Kidney tubule cell (primary cell): ENCODE data around the gene NFKBIB.
"Not testable (repeated sequence)": the region's sequence is repeated elsewhere in the genome, so short reads cannot be mapped to it uniquely, and the experiment has no call there.

Experiments used
- DNase-seq: peaks from one replicate; pipeline ENCODE4 v3.0.0-alpha.2; 2018; ENCODE audit warnings: low spot score

Gene NFKBIB, protein sequence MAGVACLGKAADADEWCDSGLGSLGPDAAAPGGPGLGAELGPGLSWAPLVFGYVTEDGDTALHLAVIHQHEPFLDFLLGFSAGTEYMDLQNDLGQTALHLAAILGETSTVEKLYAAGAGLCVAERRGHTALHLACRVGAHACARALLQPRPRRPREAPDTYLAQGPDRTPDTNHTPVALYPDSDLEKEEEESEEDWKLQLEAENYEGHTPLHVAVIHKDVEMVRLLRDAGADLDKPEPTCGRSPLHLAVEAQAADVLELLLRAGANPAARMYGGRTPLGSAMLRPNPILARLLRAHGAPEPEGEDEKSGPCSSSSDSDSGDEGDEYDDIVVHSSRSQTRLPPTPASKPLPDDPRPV

GRCh38 chr19:38899447-38900201, at the start of gene NFKBIB, which contains the start of gene SIRT2:
Gene NFKBIB (plus strand): TSS chr19:38899969. CDS start chr19:38900033, 64 bp downstream.
Gene SIRT2 (minus strand): TSS chr19:38899618. CDS start chr19:38899521, 97 bp downstream.
- DNase-seq: peak; percentile 100

GRCh38 chr19:38850436-38850975, 49.3 kb upstream of the NFKBIB start:
- DNase-seq: peak; percentile 100

GRCh38 chr19:38850976-38851621, 48.7 kb upstream of the NFKBIB start:
- DNase-seq: no peak

- peak; percentile 91 for DNase-seq
Measured at GRCh38 chr19:38851622-38852230, 48.0 kb upstream of the NFKBIB start.

- peak; percentile 87 for DNase-seq
Measured at GRCh38 chr19:38852231-38853044, 47.3 kb upstream of the NFKBIB start.

DNA sequence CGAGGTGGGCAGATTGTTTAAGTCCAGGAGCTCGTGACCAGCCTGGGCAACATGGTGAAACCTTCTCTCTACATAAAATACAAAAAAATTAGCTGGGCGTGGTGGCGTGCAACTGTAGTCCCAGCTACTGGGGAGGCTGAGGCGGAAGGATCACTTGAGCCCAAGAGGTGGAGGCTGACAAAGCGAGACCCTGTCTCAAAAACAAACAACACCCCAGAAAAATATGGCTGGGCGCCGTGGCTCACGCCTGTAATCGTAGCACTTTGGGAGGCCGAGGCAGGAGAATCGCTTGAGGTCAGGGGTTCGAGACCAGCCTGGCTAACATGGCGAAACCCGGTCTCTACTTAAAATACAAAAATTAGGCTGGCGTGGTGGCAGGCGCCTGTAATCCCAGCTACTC, 46.6 kb upstream of the NFKBIB start:
- DNase-seq: no peak

GRCh38 chr19:38854961-38855360, 44.8 kb upstream of the NFKBIB start:
- not testable (repeated sequence) for DNase-seq

DNA sequence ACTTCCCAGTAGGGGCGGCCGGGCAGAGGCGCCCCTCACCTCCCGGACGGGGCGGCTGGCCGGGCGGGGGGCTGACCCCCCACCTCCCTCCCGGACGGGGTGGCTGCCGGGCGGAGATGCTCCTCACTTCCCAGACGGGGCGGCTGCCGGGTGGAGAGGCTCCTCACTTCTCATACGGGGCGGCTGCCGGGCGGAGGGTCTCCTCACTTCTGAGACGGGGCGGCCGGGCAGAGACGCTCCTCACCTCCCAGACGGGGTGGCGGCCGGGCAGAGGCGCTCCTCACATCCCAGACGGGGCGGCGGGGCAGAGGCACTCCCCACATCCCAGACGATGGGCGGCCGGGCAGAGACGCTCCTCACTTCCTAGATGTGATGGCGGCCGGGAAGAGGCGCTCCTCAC, 44.0 kb upstream of the NFKBIB start:
- not testable (repeated sequence) for DNase-seq

DNA sequence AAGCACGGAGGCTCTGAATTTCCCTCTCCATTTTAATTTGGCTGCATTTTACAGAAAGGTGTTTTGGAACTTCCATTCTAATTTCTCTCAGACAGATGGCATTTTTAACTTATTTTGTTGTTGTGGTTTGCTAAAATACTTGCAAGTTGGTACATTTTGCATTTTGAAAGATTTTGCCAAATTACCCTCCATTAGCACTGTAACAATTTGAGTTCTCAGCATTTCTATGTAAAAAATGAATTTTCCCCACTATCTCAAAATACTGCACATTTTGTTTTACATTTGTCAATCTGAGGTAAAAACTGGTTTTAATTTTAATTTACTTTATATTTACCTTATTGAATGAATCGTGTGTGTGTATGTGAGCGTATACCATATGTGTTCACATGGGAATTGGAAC, 43.0 kb upstream of the NFKBIB start:
- no peak for DNase-seq

DNA sequence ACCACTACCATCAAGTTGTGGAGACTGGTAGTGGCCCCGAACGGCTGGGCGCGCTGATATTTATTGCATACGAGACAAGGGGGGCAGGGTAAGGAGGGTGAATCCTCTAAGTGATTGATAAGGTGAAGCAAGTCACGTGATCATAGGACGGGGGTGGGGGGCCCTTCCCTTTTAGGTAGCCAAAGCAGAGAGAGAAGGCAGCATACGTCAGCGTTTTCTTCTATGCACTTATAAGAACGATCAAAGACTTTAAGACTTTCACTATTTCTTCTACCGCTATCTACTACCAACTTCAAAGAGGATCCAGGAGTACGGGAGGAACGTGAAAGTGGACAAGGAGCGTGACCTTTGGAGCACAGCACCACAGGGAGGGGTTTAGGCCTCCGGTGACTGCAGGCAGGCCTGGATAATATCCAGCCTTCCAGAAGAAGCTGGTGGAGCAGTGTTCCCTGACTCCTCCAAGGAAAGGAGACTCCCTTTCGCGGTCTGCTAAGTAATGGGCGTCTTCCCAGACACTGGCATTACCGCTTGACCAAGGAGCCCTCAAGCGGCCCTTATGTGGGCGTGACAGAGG, 40.1 kb upstream of the NFKBIB start:
- DNase-seq: peak; percentile 37

DNA sequence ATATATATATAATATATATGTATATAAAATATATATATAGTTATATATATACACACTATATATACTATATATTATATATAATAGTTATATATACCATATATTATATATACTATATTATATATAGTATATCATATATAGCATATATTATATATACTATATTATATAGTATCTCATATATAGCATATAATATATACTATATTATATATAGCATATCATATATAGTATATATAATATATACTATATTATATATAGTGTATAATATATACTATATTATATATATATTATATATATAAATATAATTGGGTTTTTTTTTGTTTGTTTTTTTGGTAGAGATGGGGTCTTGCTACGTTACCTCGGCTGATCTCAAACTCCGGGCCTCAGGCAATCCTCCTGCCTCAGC, 38.4 kb upstream of the NFKBIB start:
- no peak for DNase-seq

DNA sequence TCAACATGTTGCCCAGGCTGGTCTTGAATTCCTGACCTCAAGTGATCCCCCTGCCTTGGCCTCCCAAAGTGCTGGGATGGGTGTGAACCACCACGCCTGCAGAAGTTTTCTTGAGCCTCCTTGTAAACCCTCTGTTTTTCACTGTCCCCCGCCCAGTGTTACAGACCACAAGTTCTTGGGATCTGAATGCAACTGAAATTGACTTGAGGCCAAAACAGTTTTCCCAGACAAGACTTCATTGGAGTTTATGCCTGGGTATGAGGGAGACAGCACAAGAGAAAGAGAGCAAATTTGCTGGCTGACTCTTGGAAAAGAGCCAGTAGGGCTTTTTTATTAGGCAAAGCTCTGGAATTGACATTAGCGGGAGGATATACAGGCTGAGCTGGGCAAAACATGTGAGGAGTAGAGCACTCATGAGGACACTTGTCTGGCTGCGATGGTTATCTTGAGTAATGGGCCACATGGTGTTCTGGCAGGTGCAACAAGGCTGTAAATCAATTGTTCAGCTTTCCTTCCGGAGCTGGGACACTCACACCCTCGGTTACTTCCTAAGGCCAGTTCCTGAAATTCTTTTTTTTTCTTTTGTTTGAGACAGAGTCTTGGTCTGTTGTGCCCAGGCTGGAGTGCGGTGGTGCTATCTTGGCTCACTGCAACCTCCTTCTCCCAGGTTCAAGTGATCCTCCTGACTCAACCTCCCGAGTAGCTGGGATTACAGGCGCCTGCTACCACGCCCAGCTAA, 37.3 kb upstream of the NFKBIB start:
- no peak for DNase-seq

DNA sequence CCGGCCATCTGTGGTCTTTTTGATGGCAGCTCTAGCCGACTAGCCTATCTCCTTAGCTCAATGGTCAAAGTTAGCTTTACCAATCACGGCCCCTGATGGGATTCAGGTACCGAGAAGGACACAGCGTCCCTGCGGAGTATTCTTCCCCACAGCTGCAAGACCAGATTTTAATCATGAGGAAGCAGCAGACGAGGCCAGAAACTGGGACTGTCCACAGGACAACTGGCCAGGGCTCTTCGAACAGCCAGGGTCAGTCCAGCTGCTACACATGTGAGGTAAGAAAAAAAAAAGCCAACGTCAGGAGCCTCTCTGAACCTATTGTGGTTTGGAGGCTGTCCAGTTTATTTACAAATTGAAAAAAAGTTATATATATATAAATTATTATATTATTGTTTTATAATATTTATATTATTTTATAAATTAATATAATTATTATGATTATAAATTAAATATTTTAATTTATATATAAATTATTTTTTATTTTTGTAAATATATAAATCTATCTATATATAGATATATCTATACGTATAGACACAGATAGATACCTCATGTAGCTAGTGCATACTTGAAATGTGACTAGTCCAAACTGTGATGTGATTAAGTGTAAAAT, 32.5 kb upstream of the NFKBIB start:
- no peak for DNase-seq

GRCh38 chr19:38868551-38868950, 31.2 kb upstream of the NFKBIB start:
- DNase-seq: no peak

DNA sequence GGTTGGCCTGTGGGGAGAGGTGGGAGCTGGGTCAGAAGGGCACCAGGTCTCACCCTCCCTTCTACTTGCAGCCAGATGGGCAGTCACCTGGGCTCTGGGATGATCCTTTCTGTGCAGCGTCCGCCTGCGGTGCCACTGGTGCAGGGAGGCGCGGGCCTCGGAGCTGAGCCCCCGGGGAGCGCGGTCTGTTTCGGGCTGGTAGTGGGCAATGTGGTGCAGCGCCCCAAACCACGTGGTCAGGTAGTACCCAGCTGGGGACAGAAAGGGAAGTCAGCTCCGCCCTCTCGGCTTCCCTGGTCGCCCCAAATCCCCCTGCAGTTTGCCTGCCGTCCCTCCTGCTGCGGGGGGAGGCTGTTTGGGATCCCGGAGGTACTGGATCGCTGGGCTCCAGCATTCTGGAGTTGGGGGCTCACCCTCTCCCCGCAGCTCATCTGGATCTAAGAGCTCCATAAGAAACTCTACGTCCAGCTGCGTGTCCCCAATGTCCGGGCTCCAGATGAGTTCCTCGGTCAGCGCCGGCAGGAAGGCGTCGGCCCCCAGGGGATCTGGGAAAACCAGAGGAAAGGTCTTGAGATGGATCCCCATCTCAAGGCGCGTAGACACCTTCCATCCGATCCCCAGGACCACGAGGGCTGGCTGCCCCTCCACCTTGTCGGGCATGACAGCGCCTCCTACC, 30.5 kb upstream of the NFKBIB start:
- DNase-seq: no peak

DNA sequence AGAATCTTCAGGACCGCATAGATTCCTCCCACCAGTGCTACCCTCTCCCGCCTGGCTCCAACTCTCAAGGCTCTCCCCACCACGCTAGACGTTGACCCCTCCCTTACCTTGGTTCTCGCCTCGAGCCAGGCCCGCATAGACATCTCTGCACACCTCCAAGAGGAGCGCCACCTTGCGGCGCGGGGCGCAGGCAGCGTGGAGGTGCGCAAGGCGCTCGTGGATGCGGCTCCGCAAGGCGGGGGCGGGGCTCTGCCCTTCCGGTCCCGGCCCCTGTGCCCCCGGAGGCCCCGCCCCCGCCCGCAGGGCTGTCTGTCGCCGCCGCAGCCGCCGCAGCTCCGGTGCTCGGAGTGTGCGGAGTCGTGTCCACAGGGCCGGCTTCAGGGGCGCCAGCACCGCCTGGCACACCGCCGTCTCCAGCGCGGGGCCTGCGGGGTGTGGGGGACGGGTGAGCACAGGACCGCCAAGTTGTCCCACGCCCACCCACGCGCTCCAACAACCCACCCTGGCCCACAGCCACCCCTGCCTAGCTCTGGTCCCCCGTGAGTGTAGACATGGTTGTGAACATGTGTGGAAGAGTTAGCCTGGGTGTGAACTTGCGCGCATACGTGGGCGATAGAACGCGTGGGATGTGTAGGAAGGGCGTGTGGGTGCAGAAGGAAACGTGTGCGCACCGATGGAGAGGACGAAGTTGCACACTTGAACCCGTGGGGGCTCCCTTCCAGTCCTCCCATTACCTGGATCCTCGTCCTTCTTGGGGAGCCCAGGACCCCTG, 29.7 kb upstream of the NFKBIB start:
- DNase-seq: peak; percentile 79

GRCh38 chr19:38870612-38871011, 29.2 kb upstream of the NFKBIB start:
- no peak for DNase-seq

DNA sequence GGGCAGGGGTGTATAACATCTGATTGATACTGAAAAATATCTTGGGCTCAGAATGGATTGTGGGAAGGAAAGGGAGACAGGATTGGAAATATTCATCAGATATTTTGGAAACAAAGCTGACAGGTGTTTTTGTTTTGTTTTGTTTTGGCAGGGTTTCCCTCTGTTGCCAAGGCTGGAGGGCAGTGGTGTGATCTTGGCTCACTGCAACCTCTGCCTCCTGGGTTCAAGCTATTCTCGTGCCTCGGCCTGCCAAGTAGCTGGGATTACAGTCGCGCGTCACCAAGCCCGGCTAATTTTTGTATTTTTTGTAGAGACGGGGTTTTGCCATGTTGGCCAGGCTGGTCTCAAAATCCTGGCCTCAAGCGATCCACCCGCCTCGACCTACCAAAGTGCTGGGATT, 26.4 kb upstream of the NFKBIB start:
- not testable (repeated sequence) for DNase-seq
